HepG2 (cell line): ENCODE data around the gene GSAP.

Source experiments
- CTCF ChIP-seq: sonication (generic); formaldehyde crosslinking; IDR thresholded peaks from 2 replicates; pipeline ENCODE4 v1.5.0; 2020; ENCODE audit warnings: mild to moderate bottlenecking, missing genetic modification reagents, moderate library complexity
- ZNF44 ChIP-seq: sonication (generic); formaldehyde crosslinking; IDR thresholded peaks from 2 replicates; pipeline ENCODE4 v1.5.1; 2020; ENCODE audit warnings: mild to moderate bottlenecking, missing genetic modification reagents

- no peak for TF ChIP-seq ZNF44 (CRISPR knock-in tag)
- no peak for TF ChIP-seq CTCF (CRISPR knock-in tag)
Observed at GRCh38 chr7:77262316-77262715, 153.8 kb downstream of the GSAP start.
